Stomach (tissue), 9 donors: Measurements from ENCODE around the gene FBXO2. TPM values are rescaled to one million over a fixed set of nuclear protein-coding genes. Genes with fewer than 3 reads are reported as not detected.

Experiments used
- DNase-seq, 2 donors: peaks; one replicate each; pipeline versions ENCODE4 v3.0.0 to v3.0.0-alpha.2; 2013 to 2019
- H3K27ac ChIP-seq, 5 donors: fragments of 200-600 bp in 4 of 5; sonication (generic) in 4 of 5; one replicate each; pipeline ENCODE4 v1.5.1; 2013 to 2019; ENCODE audit warnings: mild to moderate bottlenecking in 1 of 5, moderate library complexity in 1 of 5
- H3K27me3 ChIP-seq, 3 donors: fragments of 200-600 bp; sonication (generic); one replicate each; pipeline ENCODE4 v1.5.1; 2017 to 2019; ENCODE audit warnings: mixed run types in 1 of 3
- H3K36me3 ChIP-seq, 4 donors: fragments of 200-600 bp; sonication (generic); 1 replicate in 3 of 4; 2 replicates in 1 of 4; pipeline ENCODE4 v1.5.1; 2016 to 2019
- H3K4me1 ChIP-seq, 4 donors: fragments of 200-600 bp; sonication (generic); one replicate each; pipeline ENCODE4 v1.5.1; 2016 to 2019
- H3K4me3 ChIP-seq, 4 donors: fragments of 200-600 bp; sonication (generic) in 3 of 4; one replicate each; pipeline ENCODE4 v1.5.1; 2016 to 2019; ENCODE audit warnings: mild to moderate bottlenecking in 1 of 4
- H3K9me3 ChIP-seq, 4 donors: fragments of 200-600 bp; sonication (generic); one replicate each; pipeline ENCODE4 v1.5.1; 2016 to 2019
- EP300 ChIP-seq: sonication (generic); formaldehyde crosslinking; IDR thresholded peaks from one replicate; pipeline ENCODE4 v1.6.1; 2017; ENCODE audit warnings: antibody characterized with exemption
- POLR2A ChIP-seq, 4 donors: fragments of 450-650 bp; IDR thresholded peaks; one replicate each; pipeline ENCODE4 v1.6.1; 2016; ENCODE audit warnings: antibody characterized with exemption in 4 of 4, control low read depth in 2 of 4, mild to moderate bottlenecking in 1 of 4, moderate library complexity in 1 of 4
- POLR2AphosphoS5 ChIP-seq, 3 donors: sonication (generic); formaldehyde crosslinking; IDR thresholded peaks; one replicate each; pipeline ENCODE4 v1.6.1; 2016; ENCODE audit warnings: antibody characterized with exemption in 3 of 3
- WGBS, 5 donors: extraction: QIAGEN DNeasy Blood & Tissue Kit in 3 of 5; methylation state at CpG; one replicate each; pipeline versions ENCODE4 v1.1.5 to v1.1.7; 2013 to 2018; 5-methylcytosine and 5-hydroxymethylcytosine counted together
- intact Hi-C: fragments of 100-400 bp; cut with DNase I; formaldehyde crosslinking; loops from one replicate; pipeline ENCODE4 v1.15.1; 2023; ENCODE audit warnings: low total_unique reads
- polyA plus RNA-seq, 3 donors: library from polyadenylated mRNA; stranded (reverse); fragments of 200-250 nt; gene quantifications; one replicate each; pipeline ENCODE4 v1.2.3, GENCODE V29; 2013
- total RNA-seq, 5 donors: library from RNA; depleted of rRNA; stranded (reverse); fragments of >200 nt; gene quantifications; one replicate each; pipeline versions ENCODE4 v1.1.0 to v1.2.3, GENCODE V29; 2014 to 2016
- TF ChIP-seq, protein P1 (sequence below), 7 experiments: fragments of 450-650 bp in 4 of 7; fragments of 200-600 bp in 3 of 7; sonication (generic) in 3 of 7; IDR thresholded peaks; one replicate each; pipeline ENCODE4 v1.5.1; 2016 to 2019; ENCODE audit warnings: antibody characterized with exemption in 7 of 7, control low read depth in 2 of 7, mild to moderate bottlenecking in 1 of 7
- donor health status: healthy with polysubstance abuse.
- donor health status: Bipolar disorder and iron deficiency.
- donor health status: healthy.

Gene FBXO2
- total and polyA plus RNA-seq, 8 donors, result 2.5 to 16.7 (median 9.0) TPM; not detected in 2

DNA sequence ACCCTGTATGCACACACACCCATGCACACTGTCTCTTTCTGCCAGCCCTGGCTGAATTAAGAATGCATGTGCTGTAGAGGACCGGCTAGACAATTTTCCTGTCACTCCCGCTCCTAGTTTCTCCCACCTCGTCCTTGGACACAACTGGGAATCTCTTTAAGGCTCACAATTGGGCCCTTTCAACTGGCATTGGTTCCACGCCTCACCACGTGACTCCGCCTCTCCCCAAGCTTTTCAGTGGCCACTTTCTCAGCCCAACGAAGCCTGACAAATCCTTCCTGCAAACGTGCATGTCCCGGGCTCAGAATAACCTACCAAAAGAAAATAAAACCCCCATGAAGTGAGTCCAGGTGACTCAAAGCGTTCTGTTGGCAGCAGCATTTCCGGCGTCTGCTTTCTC, 33.8 kb downstream of the FBXO2 start:
- WGBS, 5 donors, result 48 to 56% (median 49%) methylated on average over 12 of the region's 12 CpGs
- Histone ChIP-seq H3K4me3 (no peak overlapping the region), H3K27me3 (peaks cover 0 to 88% (median 8%) of the 10 kb centered on the region in 3 donors), H3K4me1 (no peaks in the 10 kb centered on the region), H3K36me3 (no peaks in the 10 kb centered on the region), H3K9me3 (peaks cover 0 to 3% (median 0%) of the 10 kb centered on the region in 4 donors), H3K27ac (no peak overlapping the region)
- TF ChIP-seq POLR2A (IDR thresholded peaks at IDR 0.05), result no peak
- TF ChIP-seq POLR2AphosphoS5 (IDR thresholded peaks at IDR 0.05), result no peak
- TF ChIP-seq EP300, result no peak
- TF ChIP-seq, protein P1, sequence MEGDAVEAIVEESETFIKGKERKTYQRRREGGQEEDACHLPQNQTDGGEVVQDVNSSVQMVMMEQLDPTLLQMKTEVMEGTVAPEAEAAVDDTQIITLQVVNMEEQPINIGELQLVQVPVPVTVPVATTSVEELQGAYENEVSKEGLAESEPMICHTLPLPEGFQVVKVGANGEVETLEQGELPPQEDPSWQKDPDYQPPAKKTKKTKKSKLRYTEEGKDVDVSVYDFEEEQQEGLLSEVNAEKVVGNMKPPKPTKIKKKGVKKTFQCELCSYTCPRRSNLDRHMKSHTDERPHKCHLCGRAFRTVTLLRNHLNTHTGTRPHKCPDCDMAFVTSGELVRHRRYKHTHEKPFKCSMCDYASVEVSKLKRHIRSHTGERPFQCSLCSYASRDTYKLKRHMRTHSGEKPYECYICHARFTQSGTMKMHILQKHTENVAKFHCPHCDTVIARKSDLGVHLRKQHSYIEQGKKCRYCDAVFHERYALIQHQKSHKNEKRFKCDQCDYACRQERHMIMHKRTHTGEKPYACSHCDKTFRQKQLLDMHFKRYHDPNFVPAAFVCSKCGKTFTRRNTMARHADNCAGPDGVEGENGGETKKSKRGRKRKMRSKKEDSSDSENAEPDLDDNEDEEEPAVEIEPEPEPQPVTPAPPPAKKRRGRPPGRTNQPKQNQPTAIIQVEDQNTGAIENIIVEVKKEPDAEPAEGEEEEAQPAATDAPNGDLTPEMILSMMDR (IDR thresholded peaks at IDR 0.05), result no peak
- no peak for DNase-seq
- intact Hi-C loops, result no loop called here

DNA sequence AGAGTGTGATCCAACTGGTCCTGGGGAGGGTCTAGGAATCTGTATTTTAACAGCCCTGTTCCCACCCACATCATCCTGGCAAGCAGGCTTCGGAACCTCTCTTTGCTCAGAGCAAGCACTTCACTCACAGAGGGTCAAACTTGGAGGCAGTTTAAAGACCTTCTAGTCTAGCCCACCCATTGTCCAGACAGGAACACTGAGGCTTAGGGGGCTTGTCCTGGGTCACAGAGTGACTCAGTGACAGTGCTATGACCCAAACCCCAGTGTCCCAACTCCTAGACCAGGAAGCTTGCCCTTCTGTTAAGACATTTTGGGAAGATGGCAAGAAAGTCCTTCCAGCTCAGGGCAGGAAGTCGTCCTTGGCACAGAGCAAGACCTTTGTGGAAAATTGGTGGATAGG, 36.5 kb downstream of the FBXO2 start:
- 81 to 91% (median 87%) methylated on average over 2 of the region's 2 CpGs for WGBS, 5 donors
- DNase-seq, result no peak
- Histone ChIP-seq H3K36me3 (no peaks in the 10 kb centered on the region), H3K9me3 (no peaks in the 10 kb centered on the region), H3K4me3 (no peak overlapping the region), H3K4me1 (no peaks in the 10 kb centered on the region), H3K27me3 (peaks cover 0 to 73% (median 8%) of the 10 kb centered on the region in 3 donors), H3K27ac (no peak overlapping the region)
- intact Hi-C loops, result no loop called here
- TF ChIP-seq EP300, result no peak
- TF ChIP-seq POLR2A (IDR thresholded peaks at IDR 0.05), result no peak
- TF ChIP-seq POLR2AphosphoS5 (IDR thresholded peaks at IDR 0.05), result no peak
- TF ChIP-seq, protein P1 (IDR thresholded peaks at IDR 0.05), result no peak

DNA sequence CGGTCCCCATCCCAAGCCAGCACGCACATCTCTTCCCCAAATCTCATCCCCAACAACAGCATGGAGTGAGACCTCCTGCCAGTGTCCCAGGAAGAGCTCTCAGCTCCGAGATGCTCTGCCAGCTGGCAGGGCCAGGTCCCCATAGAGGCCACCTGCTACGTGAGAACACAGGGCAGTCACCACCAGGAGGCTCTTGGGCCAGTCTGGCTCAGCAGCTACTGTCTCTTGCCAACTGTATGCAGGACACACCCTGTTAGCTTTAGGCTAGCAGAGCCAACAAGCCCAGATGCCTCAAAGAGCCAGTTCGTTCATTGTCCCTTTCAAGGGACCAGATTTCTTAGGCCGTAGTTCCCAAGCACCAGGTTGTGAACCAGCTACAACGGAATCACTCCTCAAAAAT, 36.9 kb downstream of the FBXO2 start:
- DNase-seq, result no peak
- no peaks in the 10 kb centered on the region for H3K4me1 ChIP-seq
- no peaks in the 10 kb centered on the region for H3K36me3 ChIP-seq
- WGBS, 5 donors, result 50 to 75% (median 55%) methylated on average over 5 to 7 of the region's 7 CpGs
- peaks cover 0 to 70% (median 8%) of the 10 kb centered on the region in 3 donors for H3K27me3 ChIP-seq
- TF ChIP-seq EP300 (no peak), POLR2A (IDR thresholded peaks at IDR 0.05) (no peak)
- TF ChIP-seq, protein P1 (IDR thresholded peaks at IDR 0.05), result no peak
- H3K4me3 ChIP-seq, result no peak overlapping the region
- intact Hi-C loops, result no loop called here
- no peaks in the 10 kb centered on the region for H3K9me3 ChIP-seq
- no peak overlapping the region for H3K27ac ChIP-seq

DNA sequence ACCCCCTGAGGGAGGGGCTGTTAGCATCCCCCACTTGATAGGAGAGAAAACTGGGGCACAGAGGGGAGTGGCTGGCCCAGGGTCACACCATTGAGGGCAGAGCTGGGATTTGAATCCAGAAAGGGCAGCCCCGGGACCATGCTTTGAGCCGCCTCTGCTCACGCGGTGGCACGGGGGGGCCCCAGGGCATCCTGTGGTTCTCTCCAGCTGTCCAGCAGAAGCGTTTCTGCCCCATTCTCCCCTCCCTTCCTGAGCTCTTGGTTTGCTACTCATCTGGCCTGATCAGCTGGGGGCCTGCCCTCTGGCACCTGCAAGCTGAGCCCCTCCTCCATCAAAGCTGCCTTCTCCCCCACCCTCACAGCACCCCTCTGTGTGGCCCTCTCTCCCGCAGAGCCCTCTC, 37.5 kb downstream of the FBXO2 start:
- no peaks in the 10 kb centered on the region for H3K9me3 ChIP-seq
- H3K4me1 ChIP-seq, result no peaks in the 10 kb centered on the region
- intact Hi-C loops, result no loop called here
- DNase-seq, result no peak
- whole genome bisulfite sequencing, 5 donors, result 36 to 67% (median 63%) methylated on average over 2 to 7 of the region's 7 CpGs
- H3K4me3 ChIP-seq, result no peak overlapping the region
- peaks cover 0 to 66% (median 8%) of the 10 kb centered on the region in 3 donors for H3K27me3 ChIP-seq
- no peaks in the 10 kb centered on the region for H3K36me3 ChIP-seq
- H3K27ac ChIP-seq, result no peak overlapping the region
- no peak for TF ChIP-seq POLR2AphosphoS5 (IDR thresholded peaks at IDR 0.05)
- TF ChIP-seq, protein P1 (IDR thresholded peaks at IDR 0.05), result no peak
- TF ChIP-seq EP300, result no peak
